Lower leg skin (tissue), 4 donors: Measurements from ENCODE around the gene ZNF578. TPM values are rescaled to one million over a fixed set of nuclear protein-coding genes. Genes with fewer than 3 reads are reported as not detected.
"Not testable (repeated sequence)": the region's sequence is repeated elsewhere in the genome, so short reads cannot be mapped to it uniquely, and the experiment has no call there.

ENCODE experiments used
- DNase-seq, 2 donors: peaks; one replicate each; pipeline ENCODE4 v3.0.0-alpha.2; 2019; ENCODE audit warnings: low spot score in 2 of 2
- H3K4me3 ChIP-seq: fragments of 200-600 bp; sonication (generic); 2 replicates; pipeline ENCODE4 v1.5.1; 2017; ENCODE audit warnings: mild to moderate bottlenecking, low read depth; ENCODE audit not compliant: poor library complexity, severe bottlenecking
- CTCF ChIP-seq, 3 donors: fragments of 450-650 bp; IDR thresholded peaks; one replicate each; pipeline ENCODE4 v1.5.1; 2016; ENCODE audit warnings: antibody characterized with exemption in 3 of 3, mild to moderate bottlenecking in 3 of 3, moderate library complexity in 2 of 3
- POLR2A ChIP-seq, 2 donors: fragments of 450-650 bp; IDR thresholded peaks; one replicate each; pipeline ENCODE4 v1.6.1; 2016 to 2017; ENCODE audit warnings: antibody characterized with exemption in 2 of 2, mild to moderate bottlenecking in 1 of 2, moderate library complexity in 1 of 2
- WGBS, 2 donors: methylation state at CpG; one replicate each; pipeline ENCODE4 v1.1.5; 2018; 5-methylcytosine and 5-hydroxymethylcytosine counted together
- intact Hi-C: fragments of 100-400 bp; cut with DNase I; formaldehyde crosslinking; loops from one replicate; pipeline ENCODE4 v1.15.0; 2023; ENCODE audit warnings: low total_unique reads
- total RNA-seq, 4 donors: library from RNA; depleted of rRNA; stranded (reverse); fragments of >200 nt; gene quantifications; one replicate each; pipeline ENCODE4 v1.1.0, GENCODE V29; 2016

The ZNF578 gene
- total RNA-seq, 4 donors from 2014 or later, result 0.56 to 1.1 TPM; not detected in 2

GRCh38 chr19:52554216-52554971 lies 101.0 kb downstream of the ZNF578 start:
- intact Hi-C loops, result no loop called here
- no peak overlapping the region for H3K4me3 ChIP-seq
- no peak for DNase-seq
- 94 to 97% methylated on average over 15 of the region's 15 CpGs for WGBS, 2 donors
- TF ChIP-seq POLR2A (IDR thresholded peaks at IDR 0.05) (no peak), CTCF (IDR thresholded peaks at IDR 0.05) (no peak)

GRCh38 chr19:52557231-52557995 lies 104.1 kb downstream of the ZNF578 start:
- intact Hi-C loops, result no loop called here
- TF ChIP-seq CTCF (IDR thresholded peaks at IDR 0.05) (no peak), POLR2A (IDR thresholded peaks at IDR 0.05) (no peak)
- no peak for DNase-seq
- 96 to 99% methylated on average over 16 of the region's 16 CpGs for WGBS, 2 donors
- no peak overlapping the region for H3K4me3 ChIP-seq

GRCh38 chr19:52558732-52559445 lies 105.5 kb downstream of the ZNF578 start:
- WGBS, 2 donors, result 73 to 77% methylated on average over 5 of the region's 5 CpGs
- intact Hi-C loops, DNase-seq, H3K4me3 ChIP-seq: not testable (repeated sequence)

GRCh38 chr19:52561611-52562010 lies 108.3 kb downstream of the ZNF578 start:
- intact Hi-C loops, H3K4me3 ChIP-seq, DNase-seq: not testable (repeated sequence)
- 96% methylated on average over 8 of the region's 8 CpGs for WGBS, 2 donors

Other genes starting within 250 kb of the ZNF578 start
- gene ZNF766, start 184.0 kb upstream of the ZNF578 start, total RNA-seq, result 10 to 100 TPM in 3 of 4 donors, 1 to 10 TPM in 1; 8.0 to 18.4 (median 14.6) TPM
- gene ZNF480, start 156.4 kb upstream of the ZNF578 start, total RNA-seq, result 1 to 10 TPM; 2.8 to 6.2 (median 5.7) TPM
- gene ZNF610, start 117.3 kb upstream of the ZNF578 start, total RNA-seq, result 1 to 10 TPM in 1 of 4 donors, under 1 TPM in 3; 0.67 to 1.3 (median 0.87) TPM
- gene ZNF880, start 83.6 kb upstream of the ZNF578 start, total RNA-seq, result 10 to 100 TPM; 15.2 to 19.7 (median 15.7) TPM
- gene ZNF528, start 55.7 kb upstream of the ZNF578 start, total RNA-seq, result 10 to 100 TPM; 13.4 to 17.9 (median 14.7) TPM
- under 1 TPM in 2 of 4 donors, not detected in 2; 0.13 to 0.19 TPM for gene ZNF534, start 24.4 kb upstream of the ZNF578 start, total RNA-seq
- gene ZNF808, start 74.1 kb downstream of the ZNF578 start, total RNA-seq, result 10 to 100 TPM; 11.8 to 23.2 (median 15.8) TPM
- 10 to 100 TPM; 11.6 to 13.7 (median 12.9) TPM for gene ZNF701, start 116.7 kb downstream of the ZNF578 start, total RNA-seq
- gene ZNF83, start 184.8 kb downstream of the ZNF578 start, total RNA-seq, result 10 to 100 TPM; 20.7 to 51.0 (median 35.3) TPM